ENCODE measurements around the gene DGLUCY.

DGLUCY gene

DNA sequence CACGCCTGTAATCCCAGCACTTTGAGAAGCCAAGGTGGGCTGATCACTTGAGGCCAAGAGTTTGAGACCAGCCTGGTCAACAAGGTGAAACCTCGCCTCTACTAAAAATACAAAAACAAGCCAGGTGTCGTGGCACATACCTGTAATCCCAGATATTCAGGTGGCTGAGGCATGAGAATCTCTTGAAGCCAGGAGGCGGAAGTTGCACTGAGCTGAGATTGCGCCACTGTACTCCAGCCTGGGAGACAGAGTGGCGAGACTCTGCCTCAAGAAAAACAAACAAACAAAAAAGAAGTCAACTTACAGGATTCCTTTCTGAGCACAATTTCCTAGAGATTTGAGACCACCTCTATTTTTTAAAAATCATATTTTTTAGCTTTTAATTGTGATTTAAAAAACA is 45.3 kb downstream of the DGLUCY start:
- intact Hi-C loops (cut with DNase I; ENCODE audit: low total_unique reads), result no loop called here
- no peak for TF ChIP-seq CTCF (IDR thresholded peaks at IDR 0.05)
- no peak overlapping the region for H3K4me3 ChIP-seq
- DNase-seq, result no peak
- H3K36me3 ChIP-seq, result peaks cover 38 to 65% (median 39%) of the 10 kb centered on the region in 3 donors
- no peak overlapping the region for H3K27ac ChIP-seq
- H3K4me1 ChIP-seq, result peaks cover 0 to 8% (median 2%) of the 10 kb centered on the region in 4 donors
- no peaks in the 10 kb centered on the region for H3K27me3 ChIP-seq
- H3K9me3 ChIP-seq, result no peaks in the 10 kb centered on the region

- no peaks in the 10 kb centered on the region for H3K27me3 ChIP-seq
- intact Hi-C loops (cut with DNase I; ENCODE audit: low total_unique reads), result no loop called here
- no peaks in the 10 kb centered on the region for H3K9me3 ChIP-seq
- no peak overlapping the region for H3K27ac ChIP-seq
- H3K36me3 ChIP-seq, result peaks cover 38 to 72% (median 45%) of the 10 kb centered on the region in 3 donors
- TF ChIP-seq CTCF (IDR thresholded peaks at IDR 0.05), result no peak
- H3K4me3 ChIP-seq, result no peak overlapping the region
- peaks cover 0 to 6% (median 2%) of the 10 kb centered on the region in 4 donors for H3K4me1 ChIP-seq
- DNase-seq, result no peak
Measured at GRCh38 chr14:91159906-91160305, 46.0 kb downstream of the DGLUCY start.

GRCh38 chr14:91163316-91163715 is 49.4 kb downstream of the DGLUCY start:
- Histone ChIP-seq H3K27ac (no peak overlapping the region), H3K9me3 (no peaks in the 10 kb centered on the region), H3K4me3 (no peak overlapping the region), H3K36me3 (peaks cover 40 to 94% (median 51%) of the 10 kb centered on the region in 3 donors), H3K27me3 (no peaks in the 10 kb centered on the region), H3K4me1 (no peaks in the 10 kb centered on the region)
- TF ChIP-seq CTCF (IDR thresholded peaks at IDR 0.05), result no peak
- DNase-seq, result no peak
- intact Hi-C loops (cut with DNase I; ENCODE audit: low total_unique reads), result no loop called here

GRCh38 chr14:91164676-91165075 is 50.8 kb downstream of the DGLUCY start:
- H3K36me3 ChIP-seq, result peaks cover 36 to 88% (median 51%) of the 10 kb centered on the region in 3 donors
- no peak for DNase-seq
- no peaks in the 10 kb centered on the region for H3K27me3 ChIP-seq
- no peak for TF ChIP-seq CTCF (IDR thresholded peaks at IDR 0.05)
- no peaks in the 10 kb centered on the region for H3K4me1 ChIP-seq
- H3K4me3 ChIP-seq, result no peak overlapping the region
- intact Hi-C loops (cut with DNase I; ENCODE audit: low total_unique reads), result no loop called here
- H3K27ac ChIP-seq, result no peak overlapping the region
- no peaks in the 10 kb centered on the region for H3K9me3 ChIP-seq

DNA sequence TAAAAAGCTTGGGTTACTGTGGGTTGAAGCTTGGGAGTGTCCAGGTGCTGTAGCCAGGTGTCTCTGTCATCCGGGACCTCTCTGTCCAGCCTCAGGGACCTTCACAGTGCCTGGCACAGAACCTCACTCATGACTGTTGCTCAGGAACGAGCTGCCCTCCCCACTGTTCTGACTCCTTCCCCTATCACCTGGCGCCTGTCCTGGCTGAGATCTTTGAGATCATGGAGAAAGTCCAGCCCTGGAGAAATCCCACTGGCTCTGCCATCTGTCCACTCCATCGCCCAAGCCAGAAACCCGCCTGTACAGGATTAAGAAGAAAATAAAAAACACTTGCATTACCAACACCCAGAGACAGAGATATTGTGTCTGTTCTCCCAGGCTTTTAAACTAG is 53.5 kb downstream of the DGLUCY start:
- no peak overlapping the region for H3K4me3 ChIP-seq
- intact Hi-C loops (cut with DNase I; ENCODE audit: low total_unique reads), result no loop called here
- H3K27ac ChIP-seq, result no peak overlapping the region
- DNase-seq, result no peak
- peaks cover 11 to 61% (median 31%) of the 10 kb centered on the region in 3 donors for H3K36me3 ChIP-seq
- no peaks in the 10 kb centered on the region for H3K27me3 ChIP-seq
- H3K4me1 ChIP-seq, result peaks cover 0 to 24% (median 19%) of the 10 kb centered on the region in 4 donors
- no peak for TF ChIP-seq CTCF (IDR thresholded peaks at IDR 0.05)
- H3K9me3 ChIP-seq, result no peaks in the 10 kb centered on the region

DNA sequence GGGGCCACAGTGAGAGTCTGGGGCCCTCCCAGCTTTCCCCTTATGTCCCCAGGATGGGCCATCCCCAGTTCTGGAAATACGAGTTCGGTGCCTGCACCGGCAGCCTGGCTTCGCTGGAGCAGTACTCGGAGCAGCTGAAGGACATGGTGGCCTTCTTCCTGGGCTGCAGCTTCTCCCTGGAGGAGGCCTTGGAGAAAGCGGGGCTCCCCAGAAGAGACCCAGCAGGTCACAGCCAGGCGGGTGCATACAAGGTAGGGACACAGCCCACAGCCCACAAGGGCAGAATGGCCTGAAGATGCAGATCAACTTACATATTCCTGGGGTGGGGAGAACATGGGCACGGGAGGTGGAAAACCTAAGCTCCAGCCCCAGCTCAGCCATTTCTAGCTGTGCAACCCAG is 56.1 kb downstream of the DGLUCY start:
- TF ChIP-seq CTCF (IDR thresholded peaks at IDR 0.05), result no peak
- peak overlapping the region; percentile 45 to 52 for H3K27ac ChIP-seq
- no peak for DNase-seq
- peaks cover 10 to 46% (median 15%) of the 10 kb centered on the region in 3 donors for H3K36me3 ChIP-seq
- no peaks in the 10 kb centered on the region for H3K27me3 ChIP-seq
- peaks cover 0 to 29% (median 19%) of the 10 kb centered on the region in 4 donors for H3K4me1 ChIP-seq
- no peaks in the 10 kb centered on the region for H3K9me3 ChIP-seq
- intact Hi-C loops (cut with DNase I; ENCODE audit: low total_unique reads), result loop anchor here (2.0 kb wide), 2 partner anchors 55 to 113 kb away; partner anchors contain the start of gene DGLUCY
- no peak overlapping the region for H3K4me3 ChIP-seq

Measured in tibial artery (tissue), 4 donors.